Effector CD4-positive, alpha-beta T cell (primary cell): ENCODE results near the gene RPGR.

ENCODE experiments used
- DNase-seq: peaks from one replicate; pipeline ENCODE4 v3.0.0-alpha.2; 2020

Gene RPGR

GRCh38 chrX:38256019-38256418, 71.3 kb downstream of the RPGR start:
- no peak for DNase-seq

GRCh38 chrX:38249965-38250364, 77.3 kb downstream of the RPGR start:
- no peak for DNase-seq

GRCh38 chrX:38247051-38247450, 80.3 kb downstream of the RPGR start:
- no peak for DNase-seq

GRCh38 chrX:38240541-38240940, 86.8 kb downstream of the RPGR start:
- DNase-seq = no peak

GRCh38 chrX:38236901-38237615, 90.3 kb downstream of the RPGR start:
- DNase-seq = no peak

GRCh38 chrX:38233891-38234667, 93.2 kb downstream of the RPGR start:
- DNase-seq = no peak

GRCh38 chrX:38232079-38232686, 95.1 kb downstream of the RPGR start:
- no peak for DNase-seq

- DNase-seq = no peak
Measured at GRCh38 chrX:38225093-38225492, 102.2 kb downstream of the RPGR start.

GRCh38 chrX:38224160-38224559, 103.1 kb downstream of the RPGR start:
- no peak for DNase-seq

GRCh38 chrX:38221391-38221929, 105.8 kb downstream of the RPGR start:
- DNase-seq = no peak

- no peak for DNase-seq
Measured at GRCh38 chrX:38220415-38221390, 106.6 kb downstream of the RPGR start, which contains the start of gene SRPX. Gene SRPX, minus strand, starts transcription at chrX:38220871. Its CDS starts 79 bp downstream, at chrX:38220792.

- no peak for DNase-seq
Measured at GRCh38 chrX:38220024-38220414, 107.3 kb downstream of the RPGR start.
